HG03280 (cell line): Measurements from ENCODE around the gene FOXN4.

Experiments
- ATAC-seq: cut with Tn5 transposase; IDR thresholded peaks from one replicate; pipeline ENCODE4 v1.9.1; 2021; ENCODE audit warnings: mild to moderate bottlenecking, moderate library complexity; ENCODE audit not compliant: unreplicated experiment

FOXN4 gene

GRCh38 chr12:109305547-109305946, 3.5 kb downstream of the FOXN4 start:
- ATAC-seq = no peak

GRCh38 chr12:109304485-109304884, 4.6 kb downstream of the FOXN4 start:
- ATAC-seq = no peak

- no peak for ATAC-seq
Measured at GRCh38 chr12:109302770-109303169, 6.3 kb downstream of the FOXN4 start.

- no peak for ATAC-seq
Measured at GRCh38 chr12:109302358-109302757, 6.7 kb downstream of the FOXN4 start.

GRCh38 chr12:109301643-109302168, 7.4 kb downstream of the FOXN4 start:
- no peak for ATAC-seq

GRCh38 chr12:109299849-109300248, 9.2 kb downstream of the FOXN4 start:
- no peak for ATAC-seq

GRCh38 chr12:109296431-109296830, 12.7 kb downstream of the FOXN4 start:
- no peak for ATAC-seq

GRCh38 chr12:109295764-109296425, 13.2 kb downstream of the FOXN4 start:
- ATAC-seq = no peak

GRCh38 chr12:109294286-109294796, 14.7 kb downstream of the FOXN4 start:
- ATAC-seq = no peak

GRCh38 chr12:109293106-109293505, 16.0 kb downstream of the FOXN4 start:
- ATAC-seq = no peak

- no peak for ATAC-seq
Measured at GRCh38 chr12:109292342-109292711, 16.8 kb downstream of the FOXN4 start.

- no peak for ATAC-seq
Measured at GRCh38 chr12:109291521-109292341, 17.4 kb downstream of the FOXN4 start.

GRCh38 chr12:109291117-109291516, 18.0 kb downstream of the FOXN4 start:
- ATAC-seq = no peak

- ATAC-seq = no peak
Measured at GRCh38 chr12:109290061-109290460, 19.0 kb downstream of the FOXN4 start.

- ATAC-seq = no peak
Measured at GRCh38 chr12:109289551-109289950, 19.5 kb downstream of the FOXN4 start.

GRCh38 chr12:109289004-109289403, 20.1 kb downstream of the FOXN4 start:
- no peak for ATAC-seq

- no peak for ATAC-seq
Measured at GRCh38 chr12:109288571-109288970, 20.5 kb downstream of the FOXN4 start.

- ATAC-seq = no peak
Measured at GRCh38 chr12:109287811-109288469, 21.1 kb downstream of the FOXN4 start.

- no peak for ATAC-seq
Measured at GRCh38 chr12:109287181-109287580, 21.9 kb downstream of the FOXN4 start.

GRCh38 chr12:109286652-109287051, 22.4 kb downstream of the FOXN4 start:
- ATAC-seq = no peak

- ATAC-seq = no peak
Measured at GRCh38 chr12:109286252-109286651, 22.8 kb downstream of the FOXN4 start.
